Measurements from ENCODE around the gene SLC13A5. TPM values are rescaled to one million over a fixed set of nuclear protein-coding genes. Genes with fewer than 3 reads are reported as not detected.
"Not testable (repeated sequence)": the region's sequence is repeated elsewhere in the genome, so short reads cannot be mapped to it uniquely, and the experiment has no call there.

Gene SLC13A5
- total RNA-seq, 2 experiments from 2014 or later: not detected

- no peak overlapping the region for H3K27ac Mint-ChIP-seq
- H3K36me3 Mint-ChIP-seq: peaks cover 3% of the 10 kb centered on the region
- DNase-seq (peak; percentile 73), ATAC-seq (peak; percentile 50)
- no peaks in the 10 kb centered on the region for H3K9me3 Mint-ChIP-seq (ENCODE audit: low read depth)
- CTCF ChIA-PET: interaction anchor here (0.8 to 1.5 kb wide), 10 partner anchors 10 to 343 kb away, joined by 3 to 7 read pairs (median 3); partner anchors contain the start of genes C17orf100 and MED31
- peak overlapping the region; percentile 1 for H3K4me3 Mint-ChIP-seq
- peaks cover 38% of the 10 kb centered on the region for H3K4me1 Mint-ChIP-seq
- peaks cover 46% of the 10 kb centered on the region for H3K27me3 Mint-ChIP-seq
Observed at GRCh38 chr17:6660805-6661463, 52.2 kb downstream of the SLC13A5 start.

GRCh38 chr17:6660101-6660500 lies 53.1 kb downstream of the SLC13A5 start:
- Mint-ChIP-seq H3K4me1 (peaks cover 43% of the 10 kb centered on the region), H3K27ac (no peak overlapping the region), H3K36me3 (peaks cover 3% of the 10 kb centered on the region), H3K27me3 (peaks cover 48% of the 10 kb centered on the region), H3K4me3 (no peak overlapping the region), H3K9me3 (ENCODE audit: low read depth) (no peaks in the 10 kb centered on the region)
- CTCF ChIA-PET: interaction anchor here (0.9 to 1.3 kb wide), 4 partner anchors 9 to 187 kb away, joined by 3 to 7 read pairs (median 3); partner anchors contain the start of genes C17orf100, KIAA0753 and MED31
- ATAC-seq (no peak), DNase-seq (no peak)

- Mint-ChIP-seq H3K4me1 (peaks cover 52% of the 10 kb centered on the region), H3K27me3 (peaks cover 50% of the 10 kb centered on the region)
- H3K4me3 Mint-ChIP-seq; ATAC-seq; H3K27ac Mint-ChIP-seq; CTCF ChIA-PET; DNase-seq; H3K36me3 Mint-ChIP-seq; H3K9me3 Mint-ChIP-seq (ENCODE audit: low read depth): not testable (repeated sequence)
Observed at GRCh38 chr17:6658411-6658810, 54.8 kb downstream of the SLC13A5 start.

GRCh38 chr17:6657633-6658287 lies 55.4 kb downstream of the SLC13A5 start:
- Mint-ChIP-seq H3K4me3 (peak overlapping the region; percentile 74), H3K27me3 (peaks cover 47% of the 10 kb centered on the region), H3K4me1 (peaks cover 57% of the 10 kb centered on the region), H3K9me3 (ENCODE audit: low read depth) (no peaks in the 10 kb centered on the region), H3K36me3 (peaks cover 10% of the 10 kb centered on the region), H3K27ac (peak overlapping the region; percentile 52)
- no peak for ATAC-seq
- CTCF ChIA-PET: interaction anchor here (0.7 to 1.5 kb wide), 3 partner anchors 9 to 253 kb away, joined by 3 to 5 read pairs (median 4); no protein-coding TSS in a partner anchor
- no peak for DNase-seq

GRCh38 chr17:6656797-6657632 lies 56.2 kb downstream of the SLC13A5 start:
- DNase-seq (peak; percentile 68), ATAC-seq (peak; percentile 74)
- Mint-ChIP-seq H3K4me3 (peak overlapping the region; percentile 74), H3K27me3 (peaks cover 40% of the 10 kb centered on the region), H3K27ac (peak overlapping the region; percentile 52), H3K4me1 (peaks cover 59% of the 10 kb centered on the region)
- H3K9me3 Mint-ChIP-seq (ENCODE audit: low read depth); H3K36me3 Mint-ChIP-seq: not testable (repeated sequence)
- CTCF ChIA-PET: interaction anchor here (0.7 to 1.5 kb wide), 3 partner anchors 10 to 253 kb away, joined by 3 to 5 read pairs (median 4); no protein-coding TSS in a partner anchor

GRCh38 chr17:6655732-6656361 lies 57.3 kb downstream of the SLC13A5 start:
- H3K9me3 Mint-ChIP-seq (ENCODE audit: low read depth); H3K27ac Mint-ChIP-seq; DNase-seq; CTCF ChIA-PET; ATAC-seq; H3K36me3 Mint-ChIP-seq: not testable (repeated sequence)
- peaks cover 34% of the 10 kb centered on the region for H3K27me3 Mint-ChIP-seq
- peak overlapping the region; percentile 61 for H3K4me3 Mint-ChIP-seq
- peaks cover 52% of the 10 kb centered on the region for H3K4me1 Mint-ChIP-seq

GRCh38 chr17:6654841-6655731 lies 58.1 kb downstream of the SLC13A5 start:
- Mint-ChIP-seq H3K27ac (no peak overlapping the region), H3K4me1 (peaks cover 50% of the 10 kb centered on the region), H3K27me3 (peaks cover 27% of the 10 kb centered on the region), H3K9me3 (ENCODE audit: low read depth) (no peaks in the 10 kb centered on the region), H3K4me3 (peak overlapping the region; percentile 44), H3K36me3 (peaks cover 10% of the 10 kb centered on the region)
- ATAC-seq (no peak), DNase-seq (no peak)
- CTCF ChIA-PET: interaction anchor here (1.4 kb wide), 1 partner anchor 11 kb away, joined by 3 read pairs; no protein-coding TSS in a partner anchor

- no peak overlapping the region for H3K27ac Mint-ChIP-seq
- H3K9me3 Mint-ChIP-seq (ENCODE audit: low read depth): no peaks in the 10 kb centered on the region
- CTCF ChIA-PET: interaction anchor here (0.8 to 2.8 kb wide), 4 partner anchors 8 to 179 kb away, joined by 3 to 20 read pairs (median 6); partner anchors contain the start of genes KIAA0753, TXNDC17 and XAF1
- H3K4me1 Mint-ChIP-seq: peaks cover 52% of the 10 kb centered on the region
- peaks cover 14% of the 10 kb centered on the region for H3K36me3 Mint-ChIP-seq
- peak overlapping the region; percentile 93 for H3K4me3 Mint-ChIP-seq
- H3K27me3 Mint-ChIP-seq: peaks cover 18% of the 10 kb centered on the region
- ATAC-seq (peak; percentile 8), DNase-seq (peak; percentile 59)
Observed at GRCh38 chr17:6651919-6652452, 61.2 kb downstream of the SLC13A5 start.

- H3K27me3 Mint-ChIP-seq: peaks cover 18% of the 10 kb centered on the region
- H3K4me1 Mint-ChIP-seq: peaks cover 54% of the 10 kb centered on the region
- CTCF ChIA-PET: interaction anchor here (0.8 to 2.8 kb wide), 6 partner anchors 9 to 178 kb away, joined by 3 to 20 read pairs (median 6); partner anchors contain the start of genes KIAA0753, TXNDC17 and XAF1
- H3K27ac Mint-ChIP-seq: peak within 1 kb of the TSS; percentile 99
- H3K36me3 Mint-ChIP-seq: peaks cover 15% of the 10 kb centered on the region
- H3K9me3 Mint-ChIP-seq (ENCODE audit: low read depth): no peaks in the 10 kb centered on the region
- peak within 1 kb of the TSS; percentile 93 for H3K4me3 Mint-ChIP-seq
- DNase-seq (peak; percentile 96), ATAC-seq (peak; percentile 95)
Observed at GRCh38 chr17:6651354-6651918, 61.7 kb downstream of the SLC13A5 start, which contains the start of the genes C17orf100 and MED31. C17orf100 (plus strand) TSS chr17:6651762; CDS start chr17:6651914, 152 bp downstream. MED31 (minus strand) TSS chr17:6651605; CDS start chr17:6651528, 77 bp downstream.

GRCh38 chr17:6648181-6648580 lies 65.0 kb downstream of the SLC13A5 start:
- CTCF ChIA-PET: interaction anchor here (0.7 to 1.4 kb wide), 4 partner anchors 13 to 176 kb away, joined by 3 to 21 read pairs (median 4); no protein-coding TSS in a partner anchor
- Mint-ChIP-seq H3K36me3 (peaks cover 21% of the 10 kb centered on the region), H3K4me1 (peaks cover 62% of the 10 kb centered on the region), H3K27me3 (no peaks in the 10 kb centered on the region), H3K4me3 (no peak overlapping the region), H3K27ac (no peak overlapping the region), H3K9me3 (ENCODE audit: low read depth) (no peaks in the 10 kb centered on the region)
- DNase-seq (no peak), ATAC-seq (no peak)

- H3K27ac Mint-ChIP-seq: peak overlapping the region; percentile 45
- no peak overlapping the region for H3K4me3 Mint-ChIP-seq
- ATAC-seq: no peak
- CTCF ChIA-PET: interaction anchor here (0.8 kb wide), 1 partner anchor 170 kb away, joined by 3 read pairs; no protein-coding TSS in a partner anchor
- peaks cover 61% of the 10 kb centered on the region for H3K4me1 Mint-ChIP-seq
- no peaks in the 10 kb centered on the region for H3K27me3 Mint-ChIP-seq
- H3K36me3 Mint-ChIP-seq: peaks cover 24% of the 10 kb centered on the region
- H3K9me3 Mint-ChIP-seq (ENCODE audit: low read depth): no peaks in the 10 kb centered on the region
- no peak for DNase-seq
Observed at GRCh38 chr17:6643451-6644125, 69.6 kb downstream of the SLC13A5 start.

Data from activated CD8-positive, alpha-beta memory T cell treated with anti-CD3 and anti-CD28 coated beads, Interleukin-2, amount 10 ng/mL, durations not matched to agents 7 days and 5 days (primary cell).